Mesothelial cell of epicardium (in vitro differentiated cells): ENCODE data around the gene VIPR2. TPM values are rescaled to one million over a fixed set of nuclear protein-coding genes. Genes with fewer than 3 reads are reported as not detected.

Experiments
- DNase-seq, 2 experiments: peaks; one replicate each; pipeline ENCODE4 v3.0.0; 2021; ENCODE audit warnings: low spot score in 2 of 2; ENCODE audit not compliant: unreplicated experiment in 2 of 2
- H3K27ac Mint-ChIP-seq: 2 replicates; pipeline ENCODE4 v1.8.0; 2021; ENCODE audit warnings: mixed read lengths
- H3K27me3 Mint-ChIP-seq: 2 replicates; pipeline ENCODE4 v1.8.0; 2021; ENCODE audit warnings: low read depth, mixed read lengths
- H3K36me3 Mint-ChIP-seq: 2 replicates; pipeline ENCODE4 v1.8.0; 2021; ENCODE audit warnings: mixed read lengths
- H3K4me1 Mint-ChIP-seq: 2 replicates; pipeline ENCODE4 v1.8.0; 2021; ENCODE audit warnings: mixed read lengths
- H3K4me3 Mint-ChIP-seq: 2 replicates; pipeline ENCODE4 v1.8.0; 2021; ENCODE audit warnings: mild to moderate bottlenecking, moderate library complexity, mixed read lengths
- H3K9me3 Mint-ChIP-seq: 2 replicates; pipeline ENCODE4 v1.8.0; 2021; ENCODE audit warnings: mixed read lengths
- total RNA-seq: library from RNA; stranded (reverse); gene quantifications from 3 replicates; pipeline ENCODE4 v1.2.1, GENCODE V29; 2021
- TF ChIP-seq, protein P1 (sequence below): fragments of 200-600 bp; sonication (generic); IDR thresholded peaks from one replicate; pipeline ENCODE4 v1.5.0; 2021; ENCODE audit warnings: antibody characterized with exemption; ENCODE audit not compliant: unreplicated experiment

Gene VIPR2
- total RNA-seq, 1 donor from 2014 or later: 0.04 TPM

DNA sequence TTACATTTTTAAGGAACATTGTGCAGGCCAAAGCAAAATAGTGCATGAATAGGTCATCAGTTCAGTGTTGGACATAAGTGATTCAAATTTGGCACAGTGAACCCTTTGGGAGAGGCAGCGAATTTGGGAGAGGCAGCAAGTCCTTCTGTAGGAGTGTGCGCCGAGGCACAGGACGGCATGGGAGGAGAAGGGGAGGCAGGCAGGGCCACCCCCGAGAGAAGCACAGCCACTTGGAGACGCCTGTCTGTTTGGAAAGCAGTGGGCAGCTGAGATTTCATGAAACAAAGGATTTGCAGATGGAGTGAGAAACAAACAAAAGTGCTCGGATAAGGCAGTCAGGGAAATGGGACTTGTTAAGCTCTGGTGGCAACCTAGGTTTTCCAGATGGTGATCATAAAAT lies 30.6 kb downstream of the VIPR2 start:
- TF ChIP-seq, protein P1, sequence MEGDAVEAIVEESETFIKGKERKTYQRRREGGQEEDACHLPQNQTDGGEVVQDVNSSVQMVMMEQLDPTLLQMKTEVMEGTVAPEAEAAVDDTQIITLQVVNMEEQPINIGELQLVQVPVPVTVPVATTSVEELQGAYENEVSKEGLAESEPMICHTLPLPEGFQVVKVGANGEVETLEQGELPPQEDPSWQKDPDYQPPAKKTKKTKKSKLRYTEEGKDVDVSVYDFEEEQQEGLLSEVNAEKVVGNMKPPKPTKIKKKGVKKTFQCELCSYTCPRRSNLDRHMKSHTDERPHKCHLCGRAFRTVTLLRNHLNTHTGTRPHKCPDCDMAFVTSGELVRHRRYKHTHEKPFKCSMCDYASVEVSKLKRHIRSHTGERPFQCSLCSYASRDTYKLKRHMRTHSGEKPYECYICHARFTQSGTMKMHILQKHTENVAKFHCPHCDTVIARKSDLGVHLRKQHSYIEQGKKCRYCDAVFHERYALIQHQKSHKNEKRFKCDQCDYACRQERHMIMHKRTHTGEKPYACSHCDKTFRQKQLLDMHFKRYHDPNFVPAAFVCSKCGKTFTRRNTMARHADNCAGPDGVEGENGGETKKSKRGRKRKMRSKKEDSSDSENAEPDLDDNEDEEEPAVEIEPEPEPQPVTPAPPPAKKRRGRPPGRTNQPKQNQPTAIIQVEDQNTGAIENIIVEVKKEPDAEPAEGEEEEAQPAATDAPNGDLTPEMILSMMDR: no peak
- Mint-ChIP-seq H3K4me3 (no peak overlapping the region), H3K36me3 (no peaks in the 10 kb centered on the region), H3K9me3 (no peaks in the 10 kb centered on the region), H3K27ac (no peak overlapping the region), H3K4me1 (peaks cover 29% of the 10 kb centered on the region), H3K27me3 (peaks cover 35% of the 10 kb centered on the region)
- DNase-seq: no peak

DNA sequence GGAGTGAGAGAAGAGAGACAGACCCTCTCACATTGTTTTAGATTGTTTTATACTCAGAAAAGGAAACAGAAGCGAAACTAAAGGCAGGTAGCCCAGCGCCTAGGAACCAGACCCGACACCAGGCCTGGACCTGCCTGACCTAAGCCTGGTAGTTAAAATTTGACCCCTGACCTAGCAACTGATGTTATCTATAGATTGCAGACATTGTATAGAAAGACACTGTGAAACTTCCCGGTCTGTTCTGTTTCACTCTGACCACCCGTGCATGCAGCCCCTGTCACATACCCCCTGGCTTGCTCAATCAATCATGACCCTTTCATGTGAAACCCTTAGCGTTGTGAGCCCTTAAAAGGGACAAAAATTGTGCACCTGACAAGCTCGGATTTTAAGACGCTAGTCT lies 31.6 kb downstream of the VIPR2 start:
- H3K27me3 Mint-ChIP-seq: peaks cover 38% of the 10 kb centered on the region
- TF ChIP-seq, protein P1: no peak
- H3K27ac Mint-ChIP-seq: no peak overlapping the region
- H3K4me1 Mint-ChIP-seq: peaks cover 29% of the 10 kb centered on the region
- H3K36me3 Mint-ChIP-seq: no peaks in the 10 kb centered on the region
- H3K9me3 Mint-ChIP-seq: no peaks in the 10 kb centered on the region
- no peak overlapping the region for H3K4me3 Mint-ChIP-seq
- no peak for DNase-seq

DNA sequence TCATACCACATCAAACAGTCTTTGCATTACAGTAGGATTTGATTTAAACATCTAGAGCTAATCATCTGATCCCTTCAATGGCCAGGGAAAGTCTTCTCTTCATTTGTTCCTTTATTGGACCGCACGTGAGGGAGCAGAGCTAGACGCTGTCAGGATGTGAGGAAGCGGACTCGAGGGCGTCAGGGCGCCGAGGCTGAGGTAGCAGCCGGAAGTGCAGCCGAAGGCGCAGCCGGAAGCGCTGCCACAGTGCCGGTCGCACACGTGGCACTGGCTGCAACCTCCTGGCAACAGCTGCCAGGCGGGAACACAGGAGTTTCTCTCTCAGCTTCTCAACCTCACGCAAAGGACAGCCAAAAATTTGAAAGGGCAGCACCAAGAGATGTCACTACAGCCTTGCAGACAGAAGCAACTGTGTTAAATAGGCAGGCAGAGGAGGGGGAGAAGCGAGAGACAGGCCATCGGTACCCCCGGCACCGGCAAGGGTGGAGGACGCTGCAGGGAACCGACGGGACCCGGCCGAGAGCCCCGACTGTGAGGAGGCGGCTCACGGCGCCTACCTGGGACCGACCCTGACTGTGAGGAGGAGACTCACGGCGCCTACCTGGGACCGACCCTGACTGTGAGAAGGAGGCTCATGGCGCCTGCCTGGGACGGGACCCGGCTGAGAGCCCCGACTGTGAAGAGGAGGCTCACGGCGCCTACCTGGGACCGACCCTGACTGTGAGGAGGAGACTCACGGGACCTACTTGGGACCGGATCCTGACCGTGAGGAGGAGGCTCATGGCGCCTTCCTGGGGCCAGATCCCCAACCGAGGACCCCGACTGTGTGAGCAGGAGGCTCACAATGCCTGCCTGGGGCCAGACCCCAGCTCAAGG lies 32.3 kb downstream of the VIPR2 start:
- no peak for DNase-seq
- H3K4me1 Mint-ChIP-seq: peaks cover 29% of the 10 kb centered on the region
- H3K27me3 Mint-ChIP-seq: peaks cover 36% of the 10 kb centered on the region
- no peaks in the 10 kb centered on the region for H3K36me3 Mint-ChIP-seq
- TF ChIP-seq, protein P1: no peak
- H3K9me3 Mint-ChIP-seq: no peaks in the 10 kb centered on the region
- no peak overlapping the region for H3K27ac Mint-ChIP-seq
- no peak overlapping the region for H3K4me3 Mint-ChIP-seq

DNA sequence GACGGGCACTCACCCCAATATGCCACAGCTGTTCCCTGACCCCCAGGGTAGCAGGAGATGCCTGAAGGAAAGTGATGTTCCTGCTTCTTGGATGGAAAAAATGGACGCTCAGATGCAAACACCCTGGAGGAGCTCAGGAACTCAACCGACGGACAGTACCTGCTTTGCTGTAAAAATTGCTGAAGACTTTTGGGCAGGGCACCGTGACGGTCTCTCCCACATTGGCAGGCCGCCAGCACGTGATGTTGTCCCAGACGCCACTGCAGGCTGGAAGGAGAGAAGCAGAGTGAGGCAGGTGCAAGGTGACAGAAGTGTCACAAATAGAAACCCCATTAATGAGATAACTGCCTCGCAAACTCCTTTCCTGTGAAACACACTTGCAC lies 35.0 kb downstream of the VIPR2 start:
- no peak for DNase-seq

DNA sequence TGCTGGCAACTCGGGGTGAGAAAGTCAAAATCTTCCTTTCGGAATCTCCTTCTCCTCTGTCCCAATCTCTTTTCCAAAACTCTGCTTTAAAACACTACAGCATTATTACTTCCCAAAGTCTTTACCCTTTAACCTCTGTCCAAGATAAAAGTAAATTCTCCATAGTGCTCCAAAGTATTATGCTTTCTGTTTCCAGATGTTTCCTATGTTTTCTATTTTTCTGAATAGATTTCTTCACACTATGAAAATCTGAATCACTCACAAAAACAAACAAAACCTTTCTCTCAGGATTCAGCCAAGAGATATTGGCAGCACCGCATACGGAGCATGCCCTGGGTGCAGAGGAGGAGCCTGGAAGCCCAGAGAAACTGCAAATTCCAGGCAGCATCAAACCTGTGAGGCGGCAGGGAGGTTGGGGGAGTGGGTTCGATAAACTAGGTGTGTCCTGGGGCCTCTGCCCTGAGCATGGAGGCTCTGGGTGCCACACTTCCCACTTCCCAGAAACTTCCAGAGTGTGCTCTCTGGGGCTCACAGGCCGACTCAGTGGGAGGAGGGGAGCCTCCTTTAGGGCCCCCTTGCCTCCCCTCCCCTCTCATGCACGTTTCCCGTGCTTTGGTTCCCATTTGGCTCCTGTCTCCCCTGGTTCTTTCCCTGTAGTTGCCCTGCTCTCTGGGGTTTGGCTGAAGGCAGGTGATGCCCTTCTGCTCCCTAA lies 35.6 kb downstream of the VIPR2 start:
- DNase-seq: no peak
- Mint-ChIP-seq H3K36me3 (no peaks in the 10 kb centered on the region), H3K27me3 (peaks cover 39% of the 10 kb centered on the region), H3K4me3 (no peak overlapping the region), H3K4me1 (peaks cover 17% of the 10 kb centered on the region), H3K9me3 (no peaks in the 10 kb centered on the region), H3K27ac (peak overlapping the region; percentile 39)
- TF ChIP-seq, protein P1: no peak

More for the DNA sequence above, 35.0 kb downstream of the VIPR2 start:
- Mint-ChIP-seq H3K9me3 (no peaks in the 10 kb centered on the region), H3K27me3 (peaks cover 40% of the 10 kb centered on the region), H3K4me3 (no peak overlapping the region), H3K36me3 (no peaks in the 10 kb centered on the region), H3K4me1 (peaks cover 19% of the 10 kb centered on the region), H3K27ac (no peak overlapping the region)
- TF ChIP-seq, protein P1: no peak
